H7 (cell line): ENCODE measurements around the gene MAN1B1. TPM values are rescaled to one million over a fixed set of nuclear protein-coding genes. Genes with fewer than 3 reads are reported as not detected.

Experiments
- DNase-seq: peaks from one replicate; pipeline ENCODE4 v3.0.0; 2012
- H3K27me3 ChIP-seq: 2 replicates; pipeline ENCODE4 v1.6.0; 2011; ENCODE audit warnings: mild to moderate bottlenecking, low read length; ENCODE audit not compliant: control insufficient read depth, insufficient read depth
- H3K36me3 ChIP-seq: replicated peaks from 2 replicates; pipeline ENCODE4 v1.5.1; 2011; ENCODE audit warnings: low read length; ENCODE audit not compliant: control insufficient read depth, insufficient read depth
- H3K4me3 ChIP-seq: 2 replicates; pipeline ENCODE4 v1.5.1; 2011; ENCODE audit warnings: low read depth, mild to moderate bottlenecking, control low read depth, low read length, moderate library complexity; ENCODE audit not compliant: insufficient read depth
- total RNA-seq: library from RNA; depleted of rRNA; stranded (reverse); fragments of >200 nt; shearing (Covaris generic); gene quantifications from 2 replicates; pipeline ENCODE4 v1.2.3, GENCODE V29; 2014

Gene MAN1B1
- total RNA-seq, 1 experiment from 2014 or later, result 70.9 TPM

GRCh38 chr9:137070906-137071275 is 15.9 kb upstream of the MAN1B1 start:
- Histone ChIP-seq H3K27me3 (no peaks in the 10 kb centered on the region), H3K4me3 (peak overlapping the region; percentile 41), H3K36me3 (peaks cover 1% of the 10 kb centered on the region)
- DNase-seq, result no peak

GRCh38 chr9:137071282-137071681 is 15.5 kb upstream of the MAN1B1 start:
- no peaks in the 10 kb centered on the region for H3K36me3 ChIP-seq
- no peaks in the 10 kb centered on the region for H3K27me3 ChIP-seq
- peak overlapping the region; percentile 41 for H3K4me3 ChIP-seq
- no peak for DNase-seq

- Histone ChIP-seq H3K27me3 (peaks cover 13% of the 10 kb centered on the region), H3K36me3 (no peaks in the 10 kb centered on the region), H3K4me3 (no peak overlapping the region)
- DNase-seq, result no peak
These were observed 12.8 kb upstream of the MAN1B1 start for GRCh38 chr9:137073992-137074399.

DNA sequence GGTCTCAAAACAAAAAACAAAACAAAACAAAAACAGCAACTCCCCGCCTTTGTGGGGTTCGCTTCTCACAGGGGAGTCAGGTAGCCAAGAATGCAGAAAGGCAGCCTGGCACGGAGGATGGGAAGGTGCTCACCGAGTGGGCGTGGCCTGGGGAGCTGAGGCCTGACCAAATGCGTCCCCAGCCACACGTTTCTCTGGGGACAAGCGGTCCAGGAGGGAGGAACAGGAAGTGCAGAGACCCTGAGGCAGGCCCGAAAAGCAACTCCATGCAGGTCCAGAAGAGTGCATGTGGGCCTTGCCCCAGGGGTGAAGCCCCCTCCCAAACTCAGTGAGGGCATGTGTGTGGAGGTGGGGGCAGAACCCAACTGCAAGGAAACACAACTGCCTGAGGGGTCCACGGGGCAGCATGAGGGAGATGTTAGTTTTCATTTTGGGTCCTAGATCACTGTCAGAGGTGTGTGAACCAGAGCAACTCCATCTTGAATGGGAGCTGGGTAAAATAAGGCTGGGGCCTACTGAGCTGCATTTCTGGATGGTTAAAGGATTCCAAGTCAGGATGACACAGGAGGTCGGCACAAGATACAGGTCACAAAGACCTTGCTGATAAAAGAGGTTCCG is 12.0 kb upstream of the MAN1B1 start:
- H3K36me3 ChIP-seq, result no peaks in the 10 kb centered on the region; the same call in none of the 2 replicates
- no peak for DNase-seq
- H3K27me3 ChIP-seq, result peaks cover 13% of the 10 kb centered on the region
- no peak overlapping the region for H3K4me3 ChIP-seq

DNA sequence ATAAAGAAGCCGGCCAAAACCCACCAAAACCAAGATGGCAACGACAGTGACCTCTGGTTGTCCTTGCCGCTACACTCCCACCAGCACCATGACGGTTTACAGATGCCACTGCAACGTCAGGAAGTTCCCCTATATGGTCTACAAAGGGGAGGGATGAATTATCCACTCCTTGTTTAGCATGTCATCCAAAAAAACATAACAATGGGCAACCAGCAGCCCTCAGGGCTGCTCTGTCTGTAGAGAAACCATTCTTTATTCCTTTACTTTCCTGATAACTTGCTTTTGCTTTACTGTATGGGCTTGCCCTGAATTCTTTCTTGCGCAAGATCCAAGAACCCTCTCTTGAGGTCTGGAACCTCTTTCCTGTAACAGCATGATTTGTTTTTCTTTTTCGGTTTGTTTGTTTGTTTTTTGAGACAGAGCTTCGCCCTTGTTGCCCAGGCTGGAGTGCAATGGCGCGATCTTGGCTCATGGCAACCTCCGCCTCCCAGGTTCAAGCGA is 11.5 kb upstream of the MAN1B1 start:
- Histone ChIP-seq H3K36me3 (no peaks in the 10 kb centered on the region; the same call in none of the 2 replicates), H3K4me3 (no peak overlapping the region), H3K27me3 (peaks cover 13% of the 10 kb centered on the region)
- no peak for DNase-seq

DNA sequence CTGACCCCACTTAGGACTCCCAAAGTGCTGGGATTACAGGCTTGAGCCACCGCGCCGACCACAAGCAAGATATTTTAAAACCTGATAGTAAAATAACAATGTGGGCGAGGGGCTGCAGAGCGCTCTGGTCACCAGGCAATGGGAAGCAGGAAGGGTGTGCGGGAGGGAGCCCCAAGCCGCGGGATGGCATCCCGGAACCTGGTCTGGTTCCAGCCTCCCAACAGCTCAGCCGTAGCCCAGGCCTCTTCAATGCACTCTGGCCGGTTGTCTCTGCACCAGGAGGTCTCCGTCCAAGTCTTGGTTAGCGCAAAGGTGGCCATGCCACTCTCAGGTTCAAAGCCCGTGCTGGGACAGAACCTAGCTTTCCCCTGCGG is 10.2 kb upstream of the MAN1B1 start:
- peak; percentile 59 for DNase-seq
- H3K36me3 ChIP-seq, result peaks cover 1% of the 10 kb centered on the region
- peak overlapping the region; percentile 44 for H3K4me3 ChIP-seq
- peaks cover 13% of the 10 kb centered on the region for H3K27me3 ChIP-seq

DNA sequence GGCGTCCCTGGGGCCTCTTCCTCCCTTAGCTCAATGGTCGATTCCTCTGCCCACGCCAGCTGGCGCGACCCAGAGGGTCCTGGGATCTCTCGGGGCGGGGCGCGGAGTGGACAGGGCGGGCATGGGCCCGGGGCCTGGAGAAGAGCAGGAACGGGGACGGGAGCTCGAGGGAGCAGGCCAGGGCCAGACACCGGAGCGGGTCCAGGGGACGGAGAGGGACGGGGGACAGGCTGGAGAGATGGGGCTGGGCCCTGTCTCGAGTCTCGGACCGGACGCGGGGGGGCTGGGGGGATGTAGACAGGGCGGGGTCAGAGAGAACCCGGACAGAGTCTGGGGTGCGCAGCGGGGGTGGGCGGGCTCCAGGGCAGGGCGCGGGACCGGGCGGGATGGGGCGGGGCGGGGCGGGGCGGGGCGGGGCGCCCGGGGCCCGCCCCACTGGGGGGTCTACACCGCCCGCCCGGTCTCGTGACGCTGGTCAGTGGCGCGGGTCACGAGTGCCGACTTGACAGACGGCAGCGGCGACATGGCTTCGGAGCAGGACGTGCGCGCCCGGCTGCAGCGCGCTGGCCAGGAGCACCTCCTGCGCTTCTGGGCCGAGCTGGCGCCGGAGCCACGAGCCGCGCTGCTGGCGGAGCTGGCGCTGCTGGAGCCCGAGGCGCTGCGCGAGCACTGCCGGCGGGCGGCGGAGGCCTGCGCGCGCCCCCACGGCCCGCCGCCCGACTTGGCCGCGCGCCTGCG is 9.6 kb upstream of the MAN1B1 start, which contains the start of gene UAP1L1:
Gene UAP1L1 (plus strand): TSS at position 508 of the 738 bp plus-strand sequence. CDS start 16 bp downstream, at position 524.
- peaks cover 13% of the 10 kb centered on the region for H3K27me3 ChIP-seq
- peak; percentile 86 for DNase-seq
- peak within 1 kb of the TSS; percentile 73 for H3K4me3 ChIP-seq
- peaks cover 2% of the 10 kb centered on the region for H3K36me3 ChIP-seq

GRCh38 chr9:137077758-137078693 is 8.8 kb upstream of the MAN1B1 start:
- H3K4me3 ChIP-seq, result peak overlapping the region; percentile 73
- peaks cover 2% of the 10 kb centered on the region for H3K36me3 ChIP-seq
- peak; percentile 74 for DNase-seq
- peaks cover 13% of the 10 kb centered on the region for H3K27me3 ChIP-seq

DNA sequence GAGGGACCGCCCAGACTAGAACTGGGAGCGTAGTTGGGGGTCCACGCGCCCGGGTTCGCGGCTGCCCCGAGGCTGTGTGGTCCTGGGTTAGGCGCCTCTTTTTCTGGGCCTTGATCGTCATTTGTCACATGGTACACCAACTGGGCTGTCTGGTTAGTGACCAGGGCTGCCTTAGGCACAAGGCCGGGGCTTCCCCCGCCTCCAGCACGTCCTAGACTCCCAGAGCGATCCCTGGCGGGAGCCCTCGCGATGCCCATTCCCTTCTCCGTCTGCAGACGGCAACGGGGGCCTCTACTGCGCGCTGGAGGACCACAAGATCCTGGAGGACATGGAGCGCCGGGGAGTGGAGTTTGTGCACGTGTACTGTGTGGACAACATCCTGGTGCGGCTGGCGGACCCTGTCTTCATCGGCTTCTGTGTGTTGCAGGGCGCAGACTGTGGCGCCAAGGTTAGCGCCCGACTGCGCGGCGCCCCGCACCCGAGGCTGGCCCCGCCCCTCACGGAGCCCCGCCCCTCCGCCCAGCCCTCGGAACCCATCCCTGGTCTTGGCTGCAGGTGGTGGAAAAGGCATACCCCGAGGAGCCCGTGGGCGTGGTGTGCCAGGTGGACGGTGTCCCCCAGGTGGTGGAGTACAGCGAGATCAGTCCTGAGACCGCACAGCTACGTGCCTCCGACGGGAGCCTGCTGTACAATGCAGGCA is 7.9 kb upstream of the MAN1B1 start:
- DNase-seq, result peak; percentile 81
- H3K4me3 ChIP-seq, result peak overlapping the region; percentile 73; the same call in 1 of the 2 replicates
- peaks cover 2% of the 10 kb centered on the region for H3K36me3 ChIP-seq
- peaks cover 13% of the 10 kb centered on the region for H3K27me3 ChIP-seq

- Histone ChIP-seq H3K27me3 (peaks cover 13% of the 10 kb centered on the region), H3K36me3 (peaks cover 2% of the 10 kb centered on the region), H3K4me3 (no peak overlapping the region)
- no peak for DNase-seq
These were observed 7.4 kb upstream of the MAN1B1 start for GRCh38 chr9:137079401-137079787.

DNA sequence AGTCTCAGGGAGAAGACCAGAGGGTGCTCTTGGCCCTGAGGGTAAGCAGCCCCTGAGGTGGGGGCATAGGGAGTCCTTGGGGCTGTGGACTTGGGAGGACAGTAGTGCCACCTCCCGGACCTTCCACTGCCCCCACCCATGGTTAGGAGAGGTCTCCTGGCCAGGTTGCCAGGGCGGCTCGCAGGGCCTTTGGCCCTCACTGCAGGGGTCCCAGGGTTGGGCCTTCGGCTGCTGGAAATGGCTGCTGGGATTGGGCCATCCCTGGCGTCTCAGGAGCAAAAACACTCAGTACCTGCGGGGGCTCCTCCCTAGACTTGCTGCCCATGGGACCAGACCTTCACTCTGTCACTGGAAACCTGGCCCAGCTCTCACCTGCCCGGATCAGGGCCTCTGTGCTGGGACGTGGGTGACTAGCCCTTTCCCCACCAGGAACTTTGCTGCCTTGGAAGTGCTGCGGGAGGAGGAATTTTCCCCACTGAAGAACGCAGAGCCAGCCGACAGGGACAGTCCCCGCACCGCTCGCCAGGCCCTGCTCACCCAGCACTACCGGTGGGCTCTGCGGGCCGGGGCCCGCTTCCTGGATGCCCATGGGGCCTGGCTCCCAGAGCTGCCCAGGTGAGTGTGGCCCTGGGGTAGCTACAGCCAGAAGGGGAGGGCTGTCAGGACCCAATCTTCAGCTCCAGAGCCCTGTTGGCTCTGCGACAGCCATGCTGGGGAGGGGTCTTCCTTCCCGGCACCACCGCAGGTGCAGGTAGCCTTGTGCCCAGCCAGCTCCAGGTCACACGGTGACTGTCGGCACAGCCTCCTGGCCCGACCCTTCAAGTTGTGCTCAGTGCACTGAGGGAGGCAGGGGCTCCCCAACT is 6.3 kb upstream of the MAN1B1 start:
- Histone ChIP-seq H3K4me3 (no peak overlapping the region), H3K27me3 (peaks cover 13% of the 10 kb centered on the region), H3K36me3 (peaks cover 2% of the 10 kb centered on the region)
- no peak for DNase-seq

GRCh38 chr9:137082222-137082924 is 4.4 kb upstream of the MAN1B1 start:
- Histone ChIP-seq H3K27me3 (peaks cover 13% of the 10 kb centered on the region), H3K4me3 (no peak overlapping the region), H3K36me3 (peaks cover 2% of the 10 kb centered on the region)
- no peak for DNase-seq

- peaks cover 10% of the 10 kb centered on the region for H3K27me3 ChIP-seq
These were observed 3.9 kb upstream of the MAN1B1 start for GRCh38 chr9:137082925-137083290.

More at GRCh38 chr9:137082925-137083290, 3.9 kb upstream of the MAN1B1 start:
- Histone ChIP-seq H3K36me3 (peaks cover 2% of the 10 kb centered on the region), H3K4me3 (no peak overlapping the region)
- DNase-seq, result no peak
